HG02981 (cell line): Measurements from ENCODE around the gene PHF5A.
A peak's percentile ranks its signal among the peaks of the same experiment; 100 is the strongest.
"Not testable (repeated sequence)": the region's sequence is repeated elsewhere in the genome, so short reads cannot be mapped to it uniquely, and the experiment has no call there.

Experiments
- ATAC-seq: cut with Tn5 transposase; IDR thresholded peaks from one replicate; pipeline ENCODE4 v1.9.1; 2021; ENCODE audit warnings: mild to moderate bottlenecking, moderate library complexity; ENCODE audit not compliant: unreplicated experiment

The PHF5A gene

DNA sequence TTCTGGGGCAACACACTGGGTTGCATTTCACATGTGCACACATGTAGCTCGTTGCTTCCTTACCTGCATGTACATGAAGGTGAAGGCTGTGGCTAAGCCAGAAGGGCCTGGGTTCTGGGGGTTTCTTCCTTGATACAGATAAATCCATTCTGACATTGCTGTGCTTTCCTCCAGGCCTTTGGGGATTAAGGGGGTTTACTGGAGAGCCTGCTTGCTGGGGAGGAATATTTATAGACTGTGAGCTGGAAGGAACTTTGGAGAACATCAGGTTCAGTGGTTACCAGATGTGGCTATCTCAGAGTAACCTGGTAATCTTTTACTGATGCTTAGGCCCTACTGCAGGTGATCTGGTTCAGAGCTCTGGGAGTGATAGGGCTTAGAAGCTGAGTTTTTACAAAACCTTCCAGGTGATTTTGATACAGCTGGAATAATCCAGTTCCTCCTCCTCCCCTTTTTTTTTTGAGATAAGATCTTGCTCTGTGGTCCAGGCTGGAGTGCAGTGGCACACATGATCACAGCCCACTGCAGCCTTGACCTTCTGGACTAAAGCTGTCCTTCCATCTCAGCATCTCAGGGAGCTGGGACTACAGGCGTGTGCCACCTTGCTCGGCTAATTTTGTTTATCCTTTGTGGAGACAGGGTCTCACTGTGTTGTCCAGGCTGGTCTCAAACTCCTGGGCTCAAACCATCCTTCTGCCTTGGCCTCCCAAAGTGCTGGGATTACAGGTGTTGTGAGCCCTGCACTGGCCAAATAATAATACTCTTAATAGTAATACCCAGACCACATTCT lies 20.3 kb upstream of the PHF5A start:
- no peak for ATAC-seq

DNA sequence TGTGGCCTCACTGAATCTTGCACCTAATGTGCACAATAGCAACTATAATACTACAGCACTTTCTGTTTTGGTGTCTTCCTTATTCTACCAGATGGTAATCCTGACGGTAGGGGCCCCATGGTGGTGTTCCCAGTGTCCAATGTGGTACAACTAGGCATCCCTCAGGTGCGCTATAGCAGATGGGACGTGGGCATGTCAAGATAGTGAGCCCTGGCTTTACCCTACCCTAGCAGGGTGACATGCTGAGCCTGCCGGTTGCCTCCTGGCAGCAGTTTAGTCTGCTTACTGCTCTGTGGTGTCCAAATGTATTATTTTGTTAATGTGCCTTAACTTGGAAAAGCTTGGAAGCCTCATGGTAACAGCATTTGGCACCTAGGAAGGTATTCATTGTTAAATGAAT lies 19.6 kb upstream of the PHF5A start:
- ATAC-seq: no peak

DNA sequence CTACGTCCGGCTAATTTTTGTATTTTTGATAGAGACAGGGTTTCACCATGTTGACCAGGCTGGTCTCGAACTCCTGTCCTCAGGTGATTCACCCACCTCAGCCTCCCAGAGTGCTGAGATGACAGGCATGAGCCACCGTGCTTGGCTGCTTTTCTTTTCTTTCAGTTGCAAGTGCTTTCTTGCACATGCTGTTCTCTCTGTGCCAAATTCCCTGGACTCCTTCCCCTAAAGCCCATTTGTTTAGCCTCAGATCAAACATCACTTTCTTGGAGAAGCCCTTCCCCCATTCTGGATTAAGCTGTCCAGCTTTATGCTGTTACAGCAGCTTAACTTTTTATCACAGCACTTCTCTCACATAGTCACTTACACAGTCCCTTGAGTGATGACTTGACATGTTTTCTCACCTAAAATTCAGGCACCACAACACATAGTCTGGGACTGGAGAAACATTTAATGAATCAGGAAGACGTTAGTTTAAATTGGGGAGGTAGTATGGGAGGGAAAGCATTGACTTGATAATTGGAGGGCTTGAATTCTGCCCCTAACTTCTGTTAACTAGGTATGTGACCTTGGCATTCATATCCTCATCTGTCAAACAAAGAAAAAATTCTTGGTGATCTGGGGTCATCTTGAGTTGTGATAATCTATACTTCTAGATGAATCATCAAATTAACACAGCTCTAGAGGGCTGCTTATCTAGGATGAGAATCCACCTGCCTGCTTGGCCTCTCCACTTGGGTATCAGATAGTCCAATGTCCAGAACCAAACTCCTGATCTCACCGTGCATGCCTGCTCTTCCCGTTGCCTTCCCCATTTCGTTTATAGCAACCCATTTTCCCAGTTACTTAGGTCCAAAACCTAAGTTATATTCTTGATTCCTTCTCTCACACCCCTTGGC lies 18.8 kb upstream of the PHF5A start:
- ATAC-seq: no peak

DNA sequence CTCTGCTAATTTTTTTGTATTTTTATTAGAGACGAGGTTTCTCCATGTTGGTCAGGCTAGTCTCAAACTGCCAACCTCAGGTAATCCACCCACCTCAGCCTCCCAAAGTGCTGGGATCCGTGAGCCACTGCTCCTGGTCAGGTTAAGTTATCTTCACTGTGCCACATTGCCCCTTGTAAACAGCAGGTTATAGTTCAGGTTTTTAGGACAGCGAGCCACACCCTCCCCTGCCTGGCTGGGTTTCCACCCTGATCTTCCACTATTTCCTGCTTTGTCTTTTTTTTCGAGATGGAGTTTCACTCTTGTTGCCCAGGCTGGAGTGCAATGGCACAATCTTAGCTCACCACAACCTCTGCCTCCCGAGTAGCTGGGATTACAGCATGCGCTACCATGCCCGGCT lies 16.5 kb upstream of the PHF5A start:
- no peak for ATAC-seq

DNA sequence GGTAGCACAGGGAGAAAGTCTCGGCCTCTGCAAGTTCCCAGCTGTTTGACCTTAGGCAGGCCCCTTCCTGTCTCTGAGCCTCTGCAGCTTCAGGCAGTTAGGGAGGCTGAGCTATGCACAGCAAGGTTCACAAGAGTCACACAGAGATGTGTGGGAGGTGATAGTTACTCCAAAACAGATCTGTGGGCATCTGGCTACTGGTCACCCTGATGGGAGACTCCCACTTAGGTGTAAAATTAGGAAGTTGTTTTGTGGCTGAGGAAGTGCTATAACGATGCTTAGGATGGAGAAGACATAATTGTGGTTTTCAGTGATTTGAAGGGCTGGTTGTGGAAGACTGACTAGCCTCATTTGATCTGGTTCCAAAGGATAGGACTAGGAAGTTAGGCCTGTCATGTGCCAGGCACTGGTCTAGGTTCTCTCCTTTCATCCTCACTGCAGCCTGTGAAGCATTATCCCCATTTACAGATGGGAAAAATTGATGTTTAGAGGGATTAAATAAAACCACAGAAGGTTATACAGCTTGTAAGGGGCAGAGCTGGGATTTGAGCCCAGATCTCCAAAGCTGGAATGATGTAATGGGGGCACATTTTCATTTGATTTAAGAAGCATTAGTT lies 13.9 kb upstream of the PHF5A start:
- no peak for ATAC-seq

DNA sequence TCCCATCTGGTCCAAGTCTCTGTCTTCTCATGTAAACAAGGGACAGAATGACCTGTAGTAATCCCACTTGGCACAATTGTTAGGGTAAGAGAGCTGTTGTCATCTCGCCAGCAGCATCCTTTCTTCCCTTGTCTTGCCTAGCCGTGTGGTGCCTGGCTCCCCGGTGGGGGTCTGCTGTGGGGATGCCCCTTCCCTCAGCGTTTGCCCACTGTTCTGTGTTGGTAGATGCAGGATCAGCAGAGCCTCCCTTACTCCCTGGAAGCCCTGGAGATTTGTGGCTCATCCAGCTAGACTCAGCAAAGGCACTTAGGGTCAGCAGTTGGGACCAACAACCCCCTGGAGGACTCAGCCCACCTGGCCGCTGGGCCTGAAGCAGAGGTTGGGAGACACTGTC lies 13.4 kb upstream of the PHF5A start:
- ATAC-seq: no peak

DNA sequence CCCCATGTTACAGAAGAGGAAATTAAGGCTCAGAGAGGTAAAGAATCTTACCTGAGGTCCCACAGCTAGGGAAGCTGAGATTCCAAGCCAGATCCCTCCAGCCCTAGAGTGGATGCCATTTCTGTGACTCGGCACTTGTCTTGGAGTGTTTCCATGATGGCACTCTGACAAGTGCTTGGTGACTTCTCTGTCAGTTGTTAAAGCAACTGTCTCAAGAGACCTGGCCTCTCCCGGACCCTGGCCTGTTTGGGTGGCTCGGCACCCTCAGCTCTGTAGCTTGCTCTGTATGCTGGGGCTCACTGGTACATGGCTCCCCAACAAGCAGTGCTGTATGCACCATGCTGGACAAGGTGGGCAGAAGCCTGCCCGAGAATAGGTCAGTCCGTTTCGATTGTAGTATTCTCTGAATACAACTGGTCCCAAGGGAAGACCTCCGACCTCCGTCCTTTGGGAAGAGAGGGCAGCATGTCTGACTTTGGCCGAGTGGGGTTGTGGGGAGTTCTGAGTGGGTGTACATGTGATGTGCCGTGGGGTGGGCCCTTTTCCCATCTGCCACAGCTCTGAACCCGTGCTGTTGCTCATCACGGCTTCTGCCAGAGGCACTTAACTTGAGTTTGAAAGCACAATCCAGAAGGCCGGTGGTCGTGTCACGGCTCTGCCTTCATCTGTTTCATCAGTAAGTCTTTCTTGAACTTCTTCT lies 12.8 kb upstream of the PHF5A start:
- no peak for ATAC-seq

DNA sequence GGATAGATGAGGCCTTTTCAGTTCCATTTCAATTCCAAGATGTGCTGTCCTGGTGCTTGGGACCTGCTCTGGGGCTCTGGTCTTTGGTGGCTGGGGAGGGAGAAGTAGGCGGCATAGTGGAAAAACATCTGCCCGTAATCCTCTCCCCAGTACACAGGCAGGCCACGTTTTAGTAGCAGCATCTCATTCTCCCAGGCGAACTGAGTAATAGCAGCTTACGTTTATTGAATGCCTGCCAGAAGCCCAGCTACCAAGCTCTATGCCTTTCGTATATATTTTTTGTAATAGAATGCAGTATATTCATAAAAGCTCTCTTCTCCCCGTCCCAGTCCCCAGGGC lies 11.9 kb upstream of the PHF5A start:
- ATAC-seq: no peak

DNA sequence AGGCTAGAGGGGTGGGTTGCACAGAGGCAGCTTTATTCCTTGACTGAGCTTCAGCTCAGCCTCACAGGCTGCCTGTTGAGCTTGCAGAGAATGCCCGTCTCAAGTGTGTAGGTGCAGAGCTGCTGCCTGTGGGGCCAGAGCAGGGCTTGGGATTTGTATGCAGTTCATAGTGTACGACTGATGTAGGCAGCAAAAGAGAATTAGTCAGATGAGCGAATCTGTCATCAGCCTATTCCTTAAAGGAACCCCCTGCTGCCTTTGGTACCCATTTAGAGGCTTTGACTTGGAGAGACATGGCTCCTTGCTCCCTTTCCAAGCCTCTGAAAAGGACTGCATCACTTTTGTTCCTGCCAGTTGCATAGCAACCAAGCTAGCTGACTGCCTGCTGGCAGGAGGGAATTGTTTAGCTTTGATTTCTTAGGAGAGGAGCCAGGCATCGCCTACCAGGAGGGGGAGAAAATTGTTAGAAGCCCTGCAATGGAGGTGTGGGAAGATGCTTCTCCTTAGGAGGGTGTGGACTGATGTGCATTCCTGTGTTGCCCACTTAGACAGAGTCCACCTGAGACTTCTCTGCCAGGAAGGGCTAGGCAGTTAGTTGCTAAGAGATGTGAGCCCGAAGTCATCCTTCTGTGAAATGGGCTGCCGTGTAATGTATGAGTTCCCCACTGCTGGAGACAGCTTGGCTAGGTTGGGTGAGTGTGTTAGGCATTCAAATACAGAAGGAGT lies 11.3 kb upstream of the PHF5A start:
- ATAC-seq: no peak

DNA sequence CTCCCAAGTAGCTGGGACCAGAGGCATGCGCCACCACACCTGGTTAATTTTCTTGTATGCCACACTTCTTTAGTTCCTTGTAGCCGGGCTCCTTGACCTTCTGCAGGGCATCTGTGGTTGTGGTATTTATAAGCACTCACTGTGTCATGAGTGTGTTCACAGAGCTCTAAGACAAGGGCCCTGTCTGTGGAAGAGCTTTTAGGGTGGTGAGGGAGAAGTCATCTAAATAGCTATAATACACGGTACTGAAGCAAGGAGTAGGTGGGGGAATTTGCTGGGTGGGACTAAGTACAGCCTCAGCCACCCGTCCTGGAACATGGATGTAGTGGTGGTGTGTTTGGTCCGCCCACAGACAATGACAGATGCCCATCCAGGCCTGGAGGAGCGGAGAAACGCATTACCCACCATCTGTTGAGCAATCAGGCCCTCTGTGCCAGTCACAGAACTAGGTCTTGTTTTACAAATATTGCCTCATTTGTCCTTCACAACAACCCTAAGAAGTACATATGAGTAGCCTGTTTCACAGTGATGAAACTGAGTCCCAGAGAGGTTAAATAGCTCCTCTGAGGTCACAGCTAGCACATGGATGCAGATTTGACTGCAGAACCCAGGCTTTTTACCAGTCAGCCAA lies 10.5 kb upstream of the PHF5A start:
- ATAC-seq: no peak

DNA sequence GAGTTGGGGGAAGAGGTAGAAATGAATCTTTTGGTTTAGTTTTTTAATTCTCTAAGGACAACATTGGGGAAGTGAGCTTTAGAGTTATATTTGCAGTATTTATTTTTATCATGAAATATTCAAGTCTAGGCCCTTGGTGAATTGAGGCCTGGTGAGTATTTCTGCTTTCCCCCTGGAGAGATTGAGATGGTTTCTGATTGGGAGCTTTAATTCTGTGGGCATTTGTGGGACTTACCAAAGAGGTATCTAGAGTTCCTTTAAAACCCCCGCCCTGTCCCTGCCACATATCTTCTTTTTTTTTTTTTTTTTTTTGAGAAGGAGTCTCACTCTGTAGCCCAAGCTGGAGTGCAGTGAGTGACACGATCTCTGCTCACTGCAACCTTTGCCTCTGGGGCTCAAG lies 10.0 kb upstream of the PHF5A start:
- no peak for ATAC-seq

DNA sequence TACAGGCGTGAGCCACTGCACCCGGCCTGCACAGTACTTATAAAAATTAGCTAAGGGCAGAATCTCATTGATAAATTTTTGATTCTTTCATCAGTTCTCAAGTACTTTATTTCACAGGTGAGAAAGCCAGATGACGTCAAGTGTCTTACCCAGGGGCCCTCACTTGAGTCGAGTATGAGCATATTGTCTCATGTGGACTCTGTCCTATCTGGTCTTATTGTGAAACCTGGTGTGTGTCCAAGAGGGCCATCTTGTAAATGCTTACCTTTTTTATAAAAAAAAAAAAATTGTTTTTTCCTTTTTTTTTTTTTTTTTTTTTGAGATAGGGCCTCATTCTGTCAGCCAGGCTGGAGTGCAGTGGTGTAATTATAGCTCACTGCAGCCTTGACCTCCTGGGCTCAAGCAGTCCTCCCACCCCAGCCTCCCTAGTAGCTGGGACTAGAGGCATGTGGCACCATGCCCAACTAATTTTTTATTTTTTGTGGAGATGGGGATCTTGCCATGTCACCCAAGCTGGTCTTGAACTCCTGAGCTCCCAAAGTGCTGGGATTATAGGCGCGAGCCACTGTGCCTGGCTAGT lies 6.5 kb upstream of the PHF5A start:
- no peak for ATAC-seq

DNA sequence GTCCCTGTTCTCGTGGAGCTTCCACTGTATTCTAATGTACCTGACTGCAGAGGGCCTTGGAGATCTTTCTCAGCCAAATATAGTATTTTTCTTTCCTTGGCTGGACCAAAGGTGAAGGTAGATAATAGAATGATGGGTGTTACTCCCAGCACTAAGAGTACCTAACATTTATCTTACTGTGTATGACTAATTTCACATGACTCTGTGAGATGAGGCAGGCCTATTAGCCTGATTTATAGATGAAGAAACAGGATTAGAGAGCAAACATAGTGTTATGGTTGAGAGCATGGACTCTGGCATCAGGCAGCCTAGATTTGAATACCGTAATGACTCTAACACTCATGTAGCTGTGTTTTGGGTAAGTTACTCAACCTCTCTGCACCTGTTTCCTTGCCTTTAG lies 3.1 kb upstream of the PHF5A start:
- no peak for ATAC-seq

DNA sequence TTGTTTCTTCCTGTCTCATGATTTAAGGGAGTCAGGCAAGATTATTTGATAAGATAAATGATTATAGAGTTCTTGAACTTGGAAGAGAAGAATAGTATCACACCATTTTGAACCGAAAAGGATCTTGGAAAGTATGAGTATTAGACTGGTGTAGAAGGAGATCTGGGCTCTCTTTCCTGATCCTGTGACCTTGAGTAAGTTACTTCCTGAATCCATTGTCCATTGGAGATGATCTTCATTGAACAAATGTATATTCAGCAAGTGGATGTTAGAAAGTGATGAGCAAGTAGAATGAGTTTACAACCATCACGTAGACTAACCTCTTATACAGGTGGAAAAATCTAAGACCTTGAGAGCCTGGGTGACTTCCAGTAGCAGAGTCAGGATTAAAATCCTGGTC lies 2.4 kb upstream of the PHF5A start:
- ATAC-seq: no peak

DNA sequence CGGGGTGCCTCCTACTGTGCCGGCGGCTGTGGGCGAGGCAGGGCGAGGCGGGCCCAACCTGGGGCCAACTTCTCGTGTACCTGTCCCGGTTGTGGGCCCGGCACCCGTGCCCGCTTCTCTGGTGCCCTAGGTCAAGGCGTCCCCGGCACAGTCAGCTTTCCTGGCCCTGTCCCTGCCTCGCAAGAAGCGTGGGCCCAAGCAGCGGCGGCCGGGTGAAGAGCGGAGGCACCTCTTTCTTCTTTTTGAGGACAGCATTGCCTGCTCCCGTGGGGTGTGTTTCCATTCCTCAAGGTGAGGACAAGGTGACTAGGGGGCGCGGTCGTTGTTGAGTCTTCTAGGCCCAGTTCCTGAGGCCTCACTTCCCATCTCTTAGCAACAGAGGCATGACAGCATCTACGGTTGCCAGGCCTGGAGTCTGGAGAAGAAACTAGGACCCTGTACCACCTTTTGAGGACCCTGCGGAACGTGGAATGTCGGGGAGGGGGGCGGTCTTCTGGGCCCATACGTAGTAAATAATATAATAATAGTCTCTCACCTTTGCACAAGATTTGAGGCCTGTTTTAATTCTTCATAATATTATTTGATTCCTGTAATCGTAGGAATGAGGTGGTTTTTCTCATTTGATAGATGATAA lies 843 bp upstream of the PHF5A start:
- peak; percentile 4 for ATAC-seq

DNA sequence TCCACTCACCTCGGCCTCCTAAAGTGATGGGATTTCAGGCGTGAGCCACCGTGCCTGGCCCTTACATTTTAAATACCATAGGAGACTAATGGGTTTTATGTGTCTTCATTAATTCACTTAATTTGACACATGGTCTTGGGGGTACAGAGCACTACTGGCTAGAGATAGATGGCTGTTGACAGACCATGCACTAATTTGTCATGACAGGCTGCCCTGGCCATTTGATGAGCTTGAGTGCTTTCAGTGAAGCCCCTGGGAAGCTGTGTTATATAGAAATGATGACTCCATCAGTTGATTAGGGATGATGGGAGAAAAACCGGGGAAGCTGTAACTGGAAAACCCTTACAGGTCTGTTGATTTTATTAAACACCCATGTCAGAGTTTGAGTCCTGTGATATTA lies 6.6 kb downstream of the PHF5A start:
- ATAC-seq: no peak

DNA sequence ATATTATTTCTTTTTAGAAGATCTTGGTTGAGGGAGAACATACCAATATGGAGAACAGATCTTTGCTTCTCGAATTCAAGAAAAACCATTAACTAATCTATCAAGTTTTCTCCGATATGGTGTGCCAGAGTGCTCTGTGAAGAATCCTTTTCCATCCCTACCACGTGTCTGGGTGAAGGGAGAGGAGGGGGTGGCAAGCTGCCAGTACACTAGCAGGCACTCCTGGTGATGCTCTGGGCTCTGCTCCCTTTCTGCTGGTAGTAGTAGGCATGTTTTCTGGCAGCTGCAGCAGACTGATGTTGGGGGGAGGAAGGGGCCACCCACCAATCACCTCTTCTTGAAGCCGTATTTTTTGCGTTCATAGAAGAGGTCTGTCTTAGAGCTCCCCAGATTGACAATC lies 8.4 kb downstream of the PHF5A start:
- not testable (repeated sequence) for ATAC-seq

DNA sequence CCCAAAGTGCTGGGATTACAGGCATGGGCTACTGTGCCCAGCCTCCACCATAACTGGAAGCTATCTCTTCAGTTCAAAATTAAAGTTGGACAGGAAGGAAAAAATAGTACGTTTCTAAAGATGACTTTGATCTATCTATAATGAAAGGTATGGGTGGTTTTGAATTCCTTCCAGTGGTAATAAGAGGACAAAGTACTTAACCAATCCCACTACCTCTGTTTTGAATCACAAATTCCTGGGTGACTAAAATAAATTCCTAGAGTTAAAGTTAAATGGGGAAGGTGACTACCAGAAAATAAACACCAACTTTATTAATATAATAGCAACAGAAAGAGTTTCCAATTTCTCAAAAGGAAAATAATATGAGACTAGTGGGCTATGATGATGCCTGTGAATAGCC lies 9.1 kb downstream of the PHF5A start:
- ATAC-seq: no peak

DNA sequence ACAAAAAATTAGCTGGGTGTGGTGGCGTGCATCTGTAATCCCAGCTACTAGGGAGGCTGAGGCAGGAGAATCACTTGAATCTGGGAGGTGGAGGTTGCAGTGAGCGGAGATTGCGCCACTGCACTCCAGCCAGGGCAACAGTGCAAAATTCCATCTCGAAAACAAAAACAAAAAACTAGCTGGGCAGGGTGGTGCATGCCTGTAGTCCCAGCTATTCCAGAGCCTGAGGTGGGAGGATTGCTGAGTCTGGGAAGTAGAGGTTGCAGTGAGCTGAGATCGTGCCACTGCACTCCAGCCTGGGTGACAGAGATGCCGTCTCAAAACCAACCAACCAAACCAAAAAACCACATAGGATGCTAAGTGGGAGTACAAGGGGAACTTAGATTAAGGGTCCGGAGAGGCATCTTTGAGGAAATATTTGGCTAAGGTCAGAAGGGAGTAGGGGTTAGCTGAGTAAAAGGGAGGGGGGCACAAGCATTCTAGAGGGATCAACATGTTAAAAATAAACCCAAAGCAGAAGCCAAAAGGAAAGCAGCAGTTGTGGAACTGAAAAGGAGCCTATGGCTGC lies 10.2 kb downstream of the PHF5A start:
- ATAC-seq: no peak
